GM12878 (cell line): ENCODE results near the gene ESRP2. TPM values are rescaled to one million over a fixed set of nuclear protein-coding genes. Genes with fewer than 3 reads are reported as not detected.
A peak's percentile ranks its signal among the peaks of the same experiment; 100 is the strongest.

ENCODE experiments used
- ATAC-seq: fragments of 200-7000 bp; cut with Tn5 transposase; 3 replicates; pipeline ENCODE4 v1.9.1; 2020; ENCODE audit warnings: mild to moderate bottlenecking, moderate library complexity
- BruUV-seq: library from RNA; stranded (reverse); fragments of 400-500 nt; replicated peaks from 2 replicates; lab custom pipeline; 2021; lab: Mats Ljungman, UMichigan
- CTCF ChIA-PET: fragments of 300-600 bp; sonication (Branson Sonifier 250); formaldehyde crosslinking; extraction: SDS; loops from one replicate; lab custom pipeline; 2021; ENCODE audit warnings: inconsistent platforms; lab: Yijun Ruan, JAX
- POLR2A ChIA-PET: fragments of 350-600 bp; formaldehyde crosslinking; extraction: SDS; loops from one replicate; lab custom pipeline; 2021; ENCODE audit warnings: inconsistent platforms; lab: Charles Lee
- RAD21 ChIA-PET: fragments of 300-600 bp; sonication (Branson Sonifier 250); formaldehyde crosslinking; loops from one replicate; lab custom pipeline; 2023; ENCODE audit warnings: antibody characterized with exemption; ENCODE audit not compliant: unreplicated experiment; lab: Charles Lee
- SMC1A ChIA-PET: fragments of 300-600 bp; sonication (Branson Sonifier 250); formaldehyde crosslinking; loops from one replicate; lab custom pipeline; 2023; ENCODE audit not compliant: unreplicated experiment, uncharacterized antibody; lab: Charles Lee
- DNase-seq: peaks from one replicate; pipeline ENCODE4 v3.0.0-alpha.2; 2011; ENCODE audit warnings: low read depth, low spot score
- FAIRE-seq: peaks from 3 replicates; lab custom pipeline; 2011; peaks lifted over from hg19 to GRCh38; lab: Jason Lieb, UNC
- H2AFZ ChIP-seq: 2 replicates; pipeline ENCODE4 v1.6.0; 2011; ENCODE audit warnings: low read depth, low read length, control low read depth; ENCODE audit not compliant: control insufficient read depth
- H3K27ac ChIP-seq: 2 replicates; pipeline ENCODE4 v1.5.1; 2011; ENCODE audit warnings: control low read depth; ENCODE audit not compliant: control insufficient read depth, insufficient read depth
- H3K27me3 ChIP-seq, 2 experiments: replicated peaks in 1 of 2; 2 replicates each; pipeline versions ENCODE4 v1.6.0 to v1.6.1; 2011; ENCODE audit warnings: low read length in 1 of 2; ENCODE audit not compliant: control insufficient read depth in 2 of 2, insufficient read depth in 2 of 2
- H3K36me3 ChIP-seq, 2 experiments: 2 replicates each; pipeline ENCODE4 v1.5.1; 2011; ENCODE audit warnings: low read length in 1 of 2; ENCODE audit not compliant: control insufficient read depth in 2 of 2, insufficient read depth in 2 of 2
- H3K4me1 ChIP-seq: 2 replicates; pipeline ENCODE4 v1.6.1; 2011; ENCODE audit warnings: mild to moderate bottlenecking, low read length, moderate library complexity, mixed read lengths; ENCODE audit not compliant: control insufficient read depth, insufficient read depth
- H3K4me2 ChIP-seq: 2 replicates; pipeline ENCODE4 v1.6.0; 2011; ENCODE audit warnings: control low read depth; ENCODE audit not compliant: control insufficient read depth, insufficient read depth
- H3K4me3 ChIP-seq: fragments of 200-600 bp; sonication (generic); 2 replicates; pipeline ENCODE4 v1.5.1; 2016
- H3K79me2 ChIP-seq: 2 replicates; pipeline ENCODE4 v1.6.0; 2011; ENCODE audit warnings: low read length; ENCODE audit not compliant: control insufficient read depth, insufficient read depth
- H3K9ac ChIP-seq: 2 replicates; pipeline ENCODE4 v1.8.0; 2011; ENCODE audit warnings: low read length, control low read depth, mixed read lengths; ENCODE audit not compliant: control insufficient read depth, insufficient read depth
- H3K9me3 ChIP-seq: replicated peaks from 3 replicates; pipeline ENCODE4 v1.5.1; 2011; ENCODE audit warnings: mild to moderate bottlenecking, low read length; ENCODE audit not compliant: control insufficient read depth, insufficient read depth
- H4K20me1 ChIP-seq: 2 replicates; pipeline ENCODE4 v1.6.0; 2011; ENCODE audit not compliant: control insufficient read depth, insufficient read depth
- ATF7 ChIP-seq: fragments of 450-650 bp; IDR thresholded peaks from 2 replicates; pipeline ENCODE4 v1.6.1; 2016; ENCODE audit warnings: low read depth, mild to moderate bottlenecking
- BMI1 ChIP-seq: fragments of 450-650 bp; IDR thresholded peaks from 2 replicates; pipeline ENCODE4 v1.6.1; 2016; ENCODE audit warnings: mild to moderate bottlenecking, moderate library complexity, borderline replicate concordance
- CBX3 ChIP-seq: fragments of 200-600 bp; sonication (generic); IDR thresholded peaks from 2 replicates; pipeline ENCODE4 v1.6.1; 2016; ENCODE audit warnings: low read depth, borderline replicate concordance
- FOS ChIP-seq: IDR thresholded peaks from 3 replicates; pipeline ENCODE4 v1.6.1; 2011; ENCODE audit warnings: borderline replicate concordance; ENCODE audit not compliant: insufficient read length; ENCODE audit errors: extremely low read depth
- IKZF1 ChIP-seq: fragments of 450-650 bp; conservative IDR thresholded peaks from 2 replicates; pipeline ENCODE4 v1.6.1; 2017; ENCODE audit warnings: antibody characterized with exemption, mild to moderate bottlenecking
- MTA2 ChIP-seq: fragments of 450-650 bp; IDR thresholded peaks from 2 replicates; pipeline ENCODE4 v1.6.1; 2016; ENCODE audit warnings: low read depth, mild to moderate bottlenecking, moderate library complexity
- POLR2AphosphoS2 ChIP-seq: IDR thresholded peaks from 2 replicates; pipeline ENCODE4 v1.6.1; 2011; ENCODE audit warnings: low read depth, mild to moderate bottlenecking, low read length, improper control_type of control experiment, moderate library complexity
- STAT1 ChIP-seq: fragments of 450-650 bp; conservative IDR thresholded peaks from 2 replicates; pipeline ENCODE4 v1.6.1; 2014; ENCODE audit warnings: antibody characterized with exemption, mild to moderate bottlenecking
- WRNIP1 ChIP-seq: IDR thresholded peaks from 2 replicates; pipeline ENCODE4 v1.6.1; 2011; ENCODE audit warnings: low read depth, low read length, improper control_type of control experiment, borderline replicate concordance
- YBX1 ChIP-seq: fragments of 450-650 bp; IDR thresholded peaks from 2 replicates; pipeline ENCODE4 v1.6.1; 2016; ENCODE audit warnings: antibody characterized with exemption
- ZBED1 ChIP-seq: IDR thresholded peaks from 2 replicates; pipeline ENCODE4 v1.6.1; 2016; ENCODE audit warnings: borderline replicate concordance
- WGBS: methylation state at CpG from one replicate; pipeline ENCODE4 v1.1.6; 2016; ENCODE audit warnings: low lambda C conversion rate; ENCODE audit not compliant: insufficient replicate concordance, insufficient coverage; ENCODE audit errors: missing lambda C conversion rate; 5-methylcytosine and 5-hydroxymethylcytosine counted together
- in situ Hi-C: fragments of 300-500 bp; cut with MboI; formaldehyde crosslinking; loops from 9 replicates; pipeline ENCODE4 v1.14.3; 2018; ENCODE audit warnings: mixed read lengths
- intact Hi-C: fragments of 100-400 bp; cut with micrococcal nuclease; formaldehyde crosslinking; loops from one replicate; pipeline ENCODE4 v1.14.2; 2022; ENCODE audit not compliant: unreplicated experiment
- polyA plus RNA-seq, 11 experiments: library from polyadenylated mRNA; depleted of rRNA in 4 of 11; unstranded in 6 of 11; stranded (reverse) in 5 of 11; fragments of >200 nt; fragmentation: Nextera tagmentation in 4 of 11; fragmentation: Illumina TruSeq in 1 of 11; extraction: Ambion mirVana in 4 of 11; extraction: Trizol in 1 of 11; gene quantifications; 1 replicate in 1 of 11; 2 replicates in 10 of 11; pipeline versions ENCODE4 v1.2.1 to v1.2.3, GENCODE V29; 2011 to 2016; ENCODE audit warnings: inconsistent platforms in 2 of 11, missing spikeins in 2 of 11, low read depth in 1 of 11
- total RNA-seq, 4 experiments: library from RNA; depleted of rRNA in 3 of 4; stranded (reverse); fragments of >200 nt in 3 of 4; fragmentation: Illumina TruSeq in 1 of 4; extraction: Trizol in 1 of 4; gene quantifications; 2 replicates each; pipeline versions ENCODE4 v1.2.1 to v1.2.3, GENCODE V29; 2013 to 2021
- TF ChIP-seq, protein P1 (sequence below): fragments of 450-650 bp; IDR thresholded peaks from 2 replicates; pipeline ENCODE4 v1.6.1; 2017; ENCODE audit warnings: mild to moderate bottlenecking
- TF ChIP-seq, protein P2 (sequence below): fragments of 450-650 bp; IDR thresholded peaks from 2 replicates; pipeline ENCODE4 v1.6.1; 2016; ENCODE audit warnings: mild to moderate bottlenecking, moderate library complexity, borderline replicate concordance
- TF ChIP-seq, protein P3 (sequence below), 3 experiments: IDR thresholded peaks in 2 of 3; conservative IDR thresholded peaks in 1 of 3; 2 replicates each; pipeline ENCODE4 v1.5.1; 2011; ENCODE audit warnings: low read depth in 3 of 3, low read length in 3 of 3, mild to moderate bottlenecking in 3 of 3, control low read depth in 2 of 3, moderate library complexity in 2 of 3, inconsistent platforms in 1 of 3, mixed read lengths in 1 of 3; ENCODE audit not compliant: control insufficient read depth in 2 of 3, insufficient read depth in 1 of 3; ENCODE audit errors: extremely low read depth in 1 of 3

The ESRP2 gene
- total and polyA plus RNA-seq, 10 of the 15 experiments (the other 5 are each of a cell fraction or from before 2014, with no cell fraction given) = 0.04 to 0.64 (median 0.08) TPM; not detected in 3

DNA sequence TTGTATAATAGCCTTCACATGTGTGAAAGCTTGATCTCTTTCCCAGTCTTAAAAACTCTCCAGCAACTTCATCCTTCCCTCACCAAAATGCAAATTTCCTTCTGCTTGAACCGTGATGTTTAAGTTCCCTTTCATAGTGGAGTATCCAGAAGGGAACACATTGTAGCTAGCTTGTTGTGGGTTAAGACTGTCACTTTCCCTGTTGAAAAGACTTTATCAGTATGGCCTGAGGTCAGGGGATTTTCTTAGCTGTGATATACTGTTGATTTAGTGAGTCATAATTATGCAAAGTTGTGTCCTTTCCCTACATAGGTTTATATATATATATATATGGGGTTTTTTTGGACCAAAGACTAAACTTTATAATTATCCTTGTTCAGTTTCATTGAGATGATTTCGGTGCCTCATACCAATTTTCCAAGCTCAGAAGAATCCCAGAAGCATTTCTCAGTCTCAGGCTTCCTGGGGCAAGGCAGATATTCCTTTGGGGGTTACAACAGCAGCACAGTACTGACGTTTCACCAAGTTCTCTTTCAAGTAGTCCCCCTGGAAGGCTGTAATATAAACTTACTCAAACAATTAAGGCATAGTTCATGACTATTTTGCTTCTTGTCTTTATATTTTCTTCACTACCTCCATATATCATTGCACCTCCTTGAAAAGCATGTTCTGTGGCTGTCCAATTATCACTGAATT is 35.7 kb downstream of the ESRP2 start (continued):
- no peak for TF ChIP-seq YBX1
- TF ChIP-seq, protein P1, sequence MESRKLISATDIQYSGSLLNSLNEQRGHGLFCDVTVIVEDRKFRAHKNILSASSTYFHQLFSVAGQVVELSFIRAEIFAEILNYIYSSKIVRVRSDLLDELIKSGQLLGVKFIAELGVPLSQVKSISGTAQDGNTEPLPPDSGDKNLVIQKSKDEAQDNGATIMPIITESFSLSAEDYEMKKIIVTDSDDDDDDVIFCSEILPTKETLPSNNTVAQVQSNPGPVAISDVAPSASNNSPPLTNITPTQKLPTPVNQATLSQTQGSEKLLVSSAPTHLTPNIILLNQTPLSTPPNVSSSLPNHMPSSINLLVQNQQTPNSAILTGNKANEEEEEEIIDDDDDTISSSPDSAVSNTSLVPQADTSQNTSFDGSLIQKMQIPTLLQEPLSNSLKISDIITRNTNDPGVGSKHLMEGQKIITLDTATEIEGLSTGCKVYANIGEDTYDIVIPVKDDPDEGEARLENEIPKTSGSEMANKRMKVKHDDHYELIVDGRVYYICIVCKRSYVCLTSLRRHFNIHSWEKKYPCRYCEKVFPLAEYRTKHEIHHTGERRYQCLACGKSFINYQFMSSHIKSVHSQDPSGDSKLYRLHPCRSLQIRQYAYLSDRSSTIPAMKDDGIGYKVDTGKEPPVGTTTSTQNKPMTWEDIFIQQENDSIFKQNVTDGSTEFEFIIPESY = no peak
- no peak for TF ChIP-seq CBX3
- peak; percentile 43 for TF ChIP-seq IKZF1
- TF ChIP-seq MTA2 = 0 out of 2 replicates have a peak, but pooled peaks have one; percentile 20
- TF ChIP-seq ZBED1 = no peak
- TF ChIP-seq POLR2AphosphoS2 = no peak

DNA sequence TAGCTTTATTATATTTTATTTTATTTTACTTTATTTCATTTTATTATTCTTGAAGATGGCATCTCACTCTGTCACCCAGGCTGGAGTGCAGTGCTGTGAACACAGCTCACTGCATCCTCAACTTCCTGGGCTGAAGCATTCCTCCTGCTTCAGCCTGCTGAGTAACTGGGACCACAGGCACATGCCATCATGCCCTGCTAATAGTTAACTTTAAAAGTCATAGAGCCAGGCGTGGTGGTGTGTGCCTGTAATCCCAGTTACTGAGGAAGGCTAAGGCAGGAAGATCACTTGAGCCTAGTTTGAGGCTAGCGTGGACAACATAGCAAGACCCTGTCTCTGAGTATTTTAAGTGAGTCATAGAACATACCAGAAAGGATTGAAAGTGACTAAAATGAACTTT is 38.7 kb downstream of the ESRP2 start:
- ATAC-seq (no peak), DNase-seq (no peak), FAIRE-seq (peak; percentile 66)
- BruUV-seq = no TSS peak
- POLR2A ChIA-PET = no interaction called here
- Histone ChIP-seq H3K4me1 (0 out of 2 replicates have a peak, but pooled peaks cover 3% of the 10 kb centered on the region), H4K20me1 (no peaks in the 10 kb centered on the region), H3K36me3 (peaks cover 0 to 2% of the 10 kb centered on the region in 2 experiments; a peak in 2 of 4 replicates), H3K79me2 (no peaks in the 10 kb centered on the region), H3K9me3 (no peaks in the 10 kb centered on the region), H3K27ac (no peak overlapping the region), H3K27me3 (no peaks in the 10 kb centered on the region), H3K9ac (no peak overlapping the region), H3K4me2 (no peak overlapping the region), H3K4me3 (no peak overlapping the region), H2AFZ (no peak overlapping the region)
- 100% methylated on average over 2 of the region's 2 CpGs for WGBS
- in situ Hi-C loops (no loop called here), intact Hi-C loops (no loop called here)
- CTCF ChIA-PET = no interaction called here
- SMC1A ChIA-PET = interaction anchor here (1.0 kb wide), 1 partner anchor 78 kb away, joined by 3 read pairs; no protein-coding TSS in a partner anchor
- RAD21 ChIA-PET = no interaction called here
- TF ChIP-seq, protein P2, sequence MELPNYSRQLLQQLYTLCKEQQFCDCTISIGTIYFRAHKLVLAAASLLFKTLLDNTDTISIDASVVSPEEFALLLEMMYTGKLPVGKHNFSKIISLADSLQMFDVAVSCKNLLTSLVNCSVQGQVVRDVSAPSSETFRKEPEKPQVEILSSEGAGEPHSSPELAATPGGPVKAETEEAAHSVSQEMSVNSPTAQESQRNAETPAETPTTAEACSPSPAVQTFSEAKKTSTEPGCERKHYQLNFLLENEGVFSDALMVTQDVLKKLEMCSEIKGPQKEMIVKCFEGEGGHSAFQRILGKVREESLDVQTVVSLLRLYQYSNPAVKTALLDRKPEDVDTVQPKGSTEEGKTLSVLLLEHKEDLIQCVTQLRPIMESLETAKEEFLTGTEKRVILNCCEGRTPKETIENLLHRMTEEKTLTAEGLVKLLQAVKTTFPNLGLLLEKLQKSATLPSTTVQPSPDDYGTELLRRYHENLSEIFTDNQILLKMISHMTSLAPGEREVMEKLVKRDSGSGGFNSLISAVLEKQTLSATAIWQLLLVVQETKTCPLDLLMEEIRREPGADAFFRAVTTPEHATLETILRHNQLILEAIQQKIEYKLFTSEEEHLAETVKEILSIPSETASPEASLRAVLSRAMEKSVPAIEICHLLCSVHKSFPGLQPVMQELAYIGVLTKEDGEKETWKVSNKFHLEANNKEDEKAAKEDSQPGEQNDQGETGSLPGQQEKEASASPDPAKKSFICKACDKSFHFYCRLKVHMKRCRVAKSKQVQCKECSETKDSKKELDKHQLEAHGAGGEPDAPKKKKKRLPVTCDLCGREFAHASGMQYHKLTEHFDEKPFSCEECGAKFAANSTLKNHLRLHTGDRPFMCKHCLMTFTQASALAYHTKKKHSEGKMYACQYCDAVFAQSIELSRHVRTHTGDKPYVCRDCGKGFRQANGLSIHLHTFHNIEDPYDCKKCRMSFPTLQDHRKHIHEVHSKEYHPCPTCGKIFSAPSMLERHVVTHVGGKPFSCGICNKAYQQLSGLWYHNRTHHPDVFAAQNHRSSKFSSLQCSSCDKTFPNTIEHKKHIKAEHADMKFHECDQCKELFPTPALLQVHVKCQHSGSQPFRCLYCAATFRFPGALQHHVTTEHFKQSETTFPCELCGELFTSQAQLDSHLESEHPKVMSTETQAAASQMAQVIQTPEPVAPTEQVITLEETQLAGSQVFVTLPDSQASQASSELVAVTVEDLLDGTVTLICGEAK = no peak
- TF ChIP-seq, protein P3, sequence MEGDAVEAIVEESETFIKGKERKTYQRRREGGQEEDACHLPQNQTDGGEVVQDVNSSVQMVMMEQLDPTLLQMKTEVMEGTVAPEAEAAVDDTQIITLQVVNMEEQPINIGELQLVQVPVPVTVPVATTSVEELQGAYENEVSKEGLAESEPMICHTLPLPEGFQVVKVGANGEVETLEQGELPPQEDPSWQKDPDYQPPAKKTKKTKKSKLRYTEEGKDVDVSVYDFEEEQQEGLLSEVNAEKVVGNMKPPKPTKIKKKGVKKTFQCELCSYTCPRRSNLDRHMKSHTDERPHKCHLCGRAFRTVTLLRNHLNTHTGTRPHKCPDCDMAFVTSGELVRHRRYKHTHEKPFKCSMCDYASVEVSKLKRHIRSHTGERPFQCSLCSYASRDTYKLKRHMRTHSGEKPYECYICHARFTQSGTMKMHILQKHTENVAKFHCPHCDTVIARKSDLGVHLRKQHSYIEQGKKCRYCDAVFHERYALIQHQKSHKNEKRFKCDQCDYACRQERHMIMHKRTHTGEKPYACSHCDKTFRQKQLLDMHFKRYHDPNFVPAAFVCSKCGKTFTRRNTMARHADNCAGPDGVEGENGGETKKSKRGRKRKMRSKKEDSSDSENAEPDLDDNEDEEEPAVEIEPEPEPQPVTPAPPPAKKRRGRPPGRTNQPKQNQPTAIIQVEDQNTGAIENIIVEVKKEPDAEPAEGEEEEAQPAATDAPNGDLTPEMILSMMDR (IDR thresholded peaks at IDR 0.05 in 2 of 3, conservative IDR thresholded peaks at IDR 0.05 in 1 of 3; ENCODE audit: control insufficient read depth in 2 of 3, extremely low read depth in 1 of 3, insufficient read depth in 1 of 3, low read depth in 3 of 3, low read length in 3 of 3) = no peak
- TF ChIP-seq POLR2AphosphoS2 (no peak), FOS (no peak), WRNIP1 (no peak), ATF7 (no peak), IKZF1 (no peak), BMI1 (no peak), STAT1 (no peak)
